Muscle layer of duodenum (tissue), 2 donors: Measurements from ENCODE around the gene AIPL1.

Experiments
- H3K27ac ChIP-seq: one replicate; pipeline ENCODE4 v1.7.0; 2013; ENCODE audit warnings: mild to moderate bottlenecking, low read length
- H3K27me3 ChIP-seq: one replicate; pipeline ENCODE4 v1.7.0; 2013; ENCODE audit warnings: low read depth, mild to moderate bottlenecking, control low read depth, low read length
- H3K36me3 ChIP-seq, 2 donors: one replicate each; pipeline ENCODE4 v1.7.0; 2013; ENCODE audit warnings: low read length in 2 of 2, control low read depth in 1 of 2, mild to moderate bottlenecking in 1 of 2; ENCODE audit not compliant: insufficient read depth in 2 of 2, control insufficient read depth in 1 of 2
- H3K4me1 ChIP-seq, 2 donors: one replicate each; pipeline ENCODE4 v1.7.0; 2013; ENCODE audit warnings: low read length in 2 of 2, mild to moderate bottlenecking in 2 of 2, control low read depth in 1 of 2, moderate library complexity in 1 of 2; ENCODE audit not compliant: insufficient read depth in 2 of 2, control insufficient read depth in 1 of 2
- H3K4me3 ChIP-seq, 2 donors: one replicate each; pipeline ENCODE4 v1.7.0; 2013; ENCODE audit warnings: low read length in 2 of 2, low read depth in 1 of 2, mild to moderate bottlenecking in 1 of 2
- H3K9me3 ChIP-seq, 2 donors: one replicate each; pipeline ENCODE4 v1.7.0; 2013; ENCODE audit warnings: low read length in 2 of 2, control low read depth in 1 of 2, mild to moderate bottlenecking in 1 of 2; ENCODE audit not compliant: control insufficient read depth in 1 of 2
- donor health status: healthy.

Gene AIPL1

DNA sequence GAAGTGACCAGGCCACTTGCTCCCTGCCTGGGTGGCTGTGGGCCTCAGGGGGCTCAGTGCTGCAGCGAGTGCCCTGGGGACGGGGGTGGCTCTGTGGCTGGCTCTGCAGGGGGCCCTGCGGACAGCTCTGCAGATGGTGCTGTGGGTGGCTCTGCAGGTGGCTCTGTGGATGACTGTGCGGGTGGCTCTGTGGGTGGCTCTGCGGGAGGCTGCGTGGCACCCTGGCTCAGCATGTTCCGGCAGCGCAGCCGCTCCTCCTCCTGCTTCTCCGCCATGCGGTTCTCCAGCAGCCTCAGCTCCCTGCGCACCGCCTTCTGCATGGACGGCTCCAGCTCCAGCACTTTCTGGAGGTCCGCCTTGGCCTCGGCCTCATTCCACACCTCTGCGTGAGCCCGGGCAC, 9.5 kb downstream of the AIPL1 start:
- no peaks in the 10 kb centered on the region for H3K27me3 ChIP-seq
- no peak overlapping the region for H3K4me3 ChIP-seq
- H3K9me3 ChIP-seq, result no peaks in the 10 kb centered on the region
- no peak overlapping the region for H3K27ac ChIP-seq
- H3K36me3 ChIP-seq, result no peaks in the 10 kb centered on the region
- H3K4me1 ChIP-seq, result no peaks in the 10 kb centered on the region

DNA sequence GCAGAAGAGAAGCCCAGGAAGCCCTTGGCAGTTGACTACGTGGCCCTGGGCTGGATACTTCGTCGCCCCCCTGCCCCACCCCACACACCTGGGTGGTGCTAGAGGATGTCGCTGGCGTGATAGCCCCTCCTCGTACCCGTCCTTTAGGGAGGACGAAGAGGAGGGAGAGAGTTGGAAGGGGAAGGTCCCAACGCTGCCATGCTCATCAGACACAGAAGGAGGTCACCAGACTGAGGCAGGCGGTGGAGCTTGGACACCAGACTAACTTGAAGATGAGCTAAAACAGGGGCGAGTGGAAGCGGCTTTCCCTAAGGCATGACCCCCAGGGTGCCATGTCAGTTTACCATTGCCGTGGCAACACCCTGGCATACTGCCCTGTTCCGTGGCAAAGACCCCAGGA, 11.0 kb downstream of the AIPL1 start:
- Histone ChIP-seq H3K27ac (no peak overlapping the region), H3K9me3 (no peaks in the 10 kb centered on the region), H3K4me1 (no peaks in the 10 kb centered on the region), H3K36me3 (no peaks in the 10 kb centered on the region), H3K4me3 (no peak overlapping the region), H3K27me3 (no peaks in the 10 kb centered on the region)

DNA sequence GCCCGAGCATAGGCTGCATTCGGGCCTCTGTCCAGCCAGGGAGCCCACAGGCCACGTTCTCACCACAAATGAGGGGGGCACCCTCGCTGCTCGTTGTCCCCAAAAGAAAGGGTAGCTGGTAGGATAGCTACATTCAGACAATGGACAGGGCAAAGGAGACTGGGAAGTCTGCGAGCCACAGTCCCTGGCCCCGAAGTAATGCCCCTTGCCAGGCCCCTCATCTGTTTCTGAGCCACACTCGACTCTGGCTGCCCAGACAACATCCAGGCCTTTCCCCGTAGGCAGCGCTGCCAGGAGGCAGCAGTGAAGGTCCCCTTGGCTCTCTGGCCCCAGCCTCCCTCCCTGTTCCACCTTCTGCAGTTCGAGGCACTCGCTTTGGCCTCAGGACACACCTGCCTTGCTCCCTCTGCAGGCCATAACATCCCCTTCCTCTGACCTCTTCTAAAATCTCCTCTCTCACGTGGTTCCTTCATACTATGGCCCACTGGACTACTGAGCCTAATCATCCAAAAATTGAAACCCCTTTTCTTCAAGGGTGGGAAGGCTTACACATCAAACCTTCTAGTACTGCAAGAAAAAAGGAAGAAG, 12.2 kb downstream of the AIPL1 start:
- Histone ChIP-seq H3K9me3 (no peaks in the 10 kb centered on the region), H3K4me1 (no peaks in the 10 kb centered on the region), H3K27ac (no peak overlapping the region), H3K36me3 (no peaks in the 10 kb centered on the region), H3K27me3 (no peaks in the 10 kb centered on the region), H3K4me3 (no peak overlapping the region)

DNA sequence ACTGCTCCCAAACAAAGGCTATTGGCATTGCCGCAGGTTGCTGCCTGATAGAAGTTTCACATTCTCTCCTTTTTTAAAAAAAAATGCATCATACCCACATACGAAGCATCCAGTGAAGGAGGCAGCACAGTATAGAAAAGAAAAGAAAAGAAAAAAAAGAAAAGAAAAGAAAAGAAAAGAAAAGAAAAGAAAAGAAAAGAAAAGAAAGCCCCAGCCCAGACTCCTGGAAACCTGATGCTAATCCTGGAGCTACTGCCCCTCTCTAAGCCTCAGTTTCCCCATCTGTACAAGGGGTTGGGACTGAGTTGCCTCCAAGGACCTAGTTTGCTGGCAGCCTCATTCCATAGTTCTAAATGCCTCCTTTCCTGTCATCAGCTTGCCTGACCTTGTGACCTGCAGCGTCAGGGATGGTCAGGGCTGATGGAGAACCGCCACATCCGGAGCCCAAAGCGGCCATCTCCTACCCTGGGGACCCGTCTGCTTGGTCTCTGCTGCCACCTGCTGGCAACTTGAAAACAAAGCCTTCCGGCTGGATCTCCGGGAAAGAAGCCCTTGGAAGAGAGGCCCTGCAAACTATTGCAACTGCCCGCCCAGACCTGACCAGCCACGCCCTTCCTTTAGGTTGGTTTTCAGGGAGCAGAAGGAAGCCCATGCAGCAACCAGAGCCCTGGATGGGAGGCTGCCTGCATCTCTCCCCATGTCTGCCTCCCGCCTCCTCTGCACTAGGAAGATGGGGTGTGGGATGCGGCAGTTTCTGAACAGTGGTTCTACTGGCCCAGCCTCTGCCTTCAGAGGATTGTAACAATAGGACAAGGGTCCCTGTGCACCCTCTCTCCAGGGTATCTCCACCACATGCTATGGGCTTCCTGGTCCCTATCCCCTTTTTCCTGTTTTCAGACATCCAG, 13.0 kb downstream of the AIPL1 start:
- Histone ChIP-seq H3K9me3 (no peaks in the 10 kb centered on the region), H3K4me1 (no peaks in the 10 kb centered on the region), H3K27ac (no peak overlapping the region), H3K27me3 (no peaks in the 10 kb centered on the region), H3K36me3 (no peaks in the 10 kb centered on the region), H3K4me3 (no peak overlapping the region)

DNA sequence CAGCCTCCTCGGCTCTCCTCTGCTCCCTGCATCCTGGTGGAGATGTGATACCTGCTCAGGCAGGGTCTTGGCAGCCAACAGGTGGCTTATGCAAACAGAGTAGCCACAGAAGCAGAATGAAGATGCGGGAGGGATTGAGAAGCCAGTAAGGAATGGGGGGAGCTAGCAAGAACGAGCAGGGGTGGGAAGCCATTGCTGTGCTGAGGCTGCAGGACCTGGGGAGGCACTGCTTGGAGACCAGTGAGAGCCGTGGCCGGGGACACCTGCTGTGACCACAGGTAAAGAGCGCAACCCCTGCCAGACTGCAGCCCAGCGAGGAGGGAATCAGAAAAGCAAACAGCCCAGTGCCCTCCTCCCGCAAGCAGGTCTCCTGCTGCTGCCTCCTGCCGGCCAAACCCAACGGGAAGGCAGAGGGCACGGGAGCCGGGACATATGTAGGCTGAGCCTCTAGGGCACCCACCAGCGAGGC, 14.7 kb downstream of the AIPL1 start:
- no peaks in the 10 kb centered on the region for H3K9me3 ChIP-seq
- H3K27ac ChIP-seq, result no peak overlapping the region
- H3K36me3 ChIP-seq, result no peaks in the 10 kb centered on the region
- H3K27me3 ChIP-seq, result no peaks in the 10 kb centered on the region
- H3K4me3 ChIP-seq, result no peak overlapping the region
- H3K4me1 ChIP-seq, result no peaks in the 10 kb centered on the region

DNA sequence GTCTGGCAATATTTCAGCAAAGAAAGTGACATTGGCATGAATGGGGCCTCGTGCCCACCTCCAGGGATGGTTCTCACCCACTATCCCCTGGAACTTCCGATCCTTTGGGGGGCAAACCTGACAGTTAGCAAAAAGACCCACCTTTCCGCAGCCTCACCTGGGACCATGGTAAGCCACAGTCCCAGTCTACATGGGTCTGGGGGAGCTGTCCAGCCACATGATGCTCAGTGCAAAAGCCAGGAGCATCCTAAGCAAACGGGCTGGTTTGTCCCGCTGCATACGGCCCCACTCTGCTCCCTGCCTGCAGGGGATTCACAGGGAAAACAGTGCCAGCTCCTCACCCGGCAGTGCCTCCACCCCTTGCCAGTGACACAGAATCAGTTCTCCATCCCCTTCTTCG, 19.3 kb downstream of the AIPL1 start:
- no peaks in the 10 kb centered on the region for H3K36me3 ChIP-seq
- H3K4me1 ChIP-seq, result no peaks in the 10 kb centered on the region
- H3K27ac ChIP-seq, result no peak overlapping the region
- H3K27me3 ChIP-seq, result no peaks in the 10 kb centered on the region
- no peak overlapping the region for H3K4me3 ChIP-seq
- H3K9me3 ChIP-seq, result no peaks in the 10 kb centered on the region

DNA sequence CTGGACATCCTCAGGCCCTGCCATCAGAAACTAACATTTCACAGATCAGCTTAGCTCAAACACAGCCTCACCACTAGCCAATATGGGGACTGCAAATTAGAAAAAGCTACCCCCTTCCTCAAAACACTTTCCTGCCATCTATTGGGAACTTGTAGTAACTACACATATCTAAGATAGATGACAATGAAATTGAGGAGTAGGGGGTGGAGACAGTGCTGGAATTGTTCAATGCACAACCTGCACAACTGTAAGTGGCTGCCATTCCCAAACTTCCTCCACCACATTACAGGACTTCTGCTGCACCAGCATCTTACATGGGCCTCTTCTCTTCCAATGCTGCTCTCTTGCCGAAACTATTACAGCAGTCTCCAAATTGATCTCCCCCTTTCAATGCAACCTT, 21.9 kb downstream of the AIPL1 start:
- H3K27me3 ChIP-seq, result no peaks in the 10 kb centered on the region

DNA sequence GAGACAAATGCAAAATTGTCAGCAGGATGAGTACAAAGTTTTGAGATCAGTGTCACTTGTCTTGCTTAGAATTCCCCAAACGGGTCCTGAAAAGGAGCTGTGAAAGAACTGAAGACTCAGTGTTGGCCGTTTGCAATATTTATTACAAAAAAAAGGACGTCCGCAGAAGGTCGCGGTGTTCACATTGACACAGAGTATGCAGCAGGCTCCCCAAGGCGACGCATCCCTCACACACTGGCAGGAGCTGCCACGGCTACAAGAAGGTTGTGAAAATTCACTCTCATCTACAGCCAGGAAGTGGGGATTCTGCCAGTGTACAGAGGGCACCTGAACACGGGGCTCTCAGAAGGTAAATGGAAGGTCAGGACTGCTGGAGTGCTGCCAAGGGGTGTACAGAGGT, 26.2 kb downstream of the AIPL1 start:
- H3K36me3 ChIP-seq, result no peaks in the 10 kb centered on the region
- no peak overlapping the region for H3K27ac ChIP-seq
- no peaks in the 10 kb centered on the region for H3K4me1 ChIP-seq
- H3K9me3 ChIP-seq, result no peaks in the 10 kb centered on the region
- H3K27me3 ChIP-seq, result no peaks in the 10 kb centered on the region
- no peak overlapping the region for H3K4me3 ChIP-seq

More for the DNA sequence above, 21.9 kb downstream of the AIPL1 start:
- H3K4me3 ChIP-seq, result no peak overlapping the region
- no peaks in the 10 kb centered on the region for H3K36me3 ChIP-seq
- no peak overlapping the region for H3K27ac ChIP-seq
- H3K4me1 ChIP-seq, result no peaks in the 10 kb centered on the region
- no peaks in the 10 kb centered on the region for H3K9me3 ChIP-seq

DNA sequence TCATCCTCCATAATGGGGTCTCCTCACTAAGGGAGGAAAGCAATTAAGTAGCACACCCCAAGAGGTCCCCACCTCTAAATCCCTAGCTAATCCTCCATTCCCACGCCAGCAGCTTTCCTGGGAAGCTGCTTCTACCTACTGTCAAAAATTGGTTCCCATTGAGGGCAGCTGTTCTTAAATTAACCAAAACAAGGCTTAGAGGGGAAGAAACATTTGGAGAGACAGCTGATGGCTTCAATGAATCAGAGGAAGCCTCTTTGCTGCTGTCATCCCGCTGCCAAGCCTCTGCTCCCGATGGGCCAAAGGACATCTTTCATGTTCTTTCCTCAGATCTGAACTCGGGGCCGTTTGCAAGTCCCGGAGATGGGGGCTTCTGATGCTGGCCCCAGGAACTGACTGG, 26.6 kb downstream of the AIPL1 start:
- Histone ChIP-seq H3K4me1 (no peaks in the 10 kb centered on the region), H3K27me3 (no peaks in the 10 kb centered on the region), H3K4me3 (no peak overlapping the region), H3K36me3 (no peaks in the 10 kb centered on the region), H3K27ac (no peak overlapping the region), H3K9me3 (no peaks in the 10 kb centered on the region)

DNA sequence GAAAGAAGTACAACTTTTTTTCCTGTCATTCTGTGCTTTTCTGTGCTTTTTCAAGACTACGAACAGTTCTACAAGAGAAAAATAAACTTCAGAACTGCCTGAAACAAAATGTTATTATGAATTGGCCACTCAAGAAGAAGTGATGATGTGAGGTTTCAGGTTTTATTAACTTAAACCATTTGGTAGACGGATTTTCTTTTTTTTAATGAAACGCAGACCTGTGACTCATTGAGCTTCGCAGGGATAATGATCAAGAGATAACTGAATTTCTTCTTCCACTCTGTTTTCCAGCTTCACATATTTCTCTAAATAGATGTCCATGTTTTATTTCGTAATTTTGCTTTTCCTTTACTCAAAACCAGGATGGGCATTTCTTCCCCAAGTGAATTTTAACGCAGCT, 32.7 kb downstream of the AIPL1 start:
- no peak overlapping the region for H3K4me3 ChIP-seq
- H3K4me1 ChIP-seq, result no peaks in the 10 kb centered on the region
- no peaks in the 10 kb centered on the region for H3K27me3 ChIP-seq
- peaks cover 6 to 11% of the 10 kb centered on the region in 2 donors for H3K9me3 ChIP-seq
- H3K36me3 ChIP-seq, result no peaks in the 10 kb centered on the region
- no peak overlapping the region for H3K27ac ChIP-seq

DNA sequence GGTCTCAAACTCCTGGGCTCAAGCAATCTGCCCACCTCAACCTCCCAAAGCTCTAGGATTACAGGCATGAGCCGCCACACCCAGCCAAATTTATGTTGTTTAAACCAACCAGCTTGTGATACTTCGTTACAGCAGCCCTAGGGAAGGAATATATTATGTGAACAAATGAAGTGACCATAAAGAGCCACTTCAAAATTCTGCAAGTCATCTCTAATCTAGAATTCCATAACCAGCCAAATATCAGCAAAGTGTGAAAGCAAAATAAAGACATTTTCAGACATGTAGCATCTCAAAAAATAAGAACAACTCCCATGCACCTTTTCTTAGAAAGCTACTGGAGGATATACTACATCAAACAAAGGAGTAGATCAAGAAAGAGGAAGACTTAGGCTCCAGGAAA, 36.0 kb downstream of the AIPL1 start:
- Histone ChIP-seq H3K27ac (no peak overlapping the region), H3K36me3 (no peaks in the 10 kb centered on the region), H3K4me3 (no peak overlapping the region), H3K4me1 (no peaks in the 10 kb centered on the region), H3K9me3 (peaks cover 6 to 11% of the 10 kb centered on the region in 2 donors), H3K27me3 (no peaks in the 10 kb centered on the region)
